AG08395 (cell line): ENCODE data around the gene CACNB1.

Source experiments
- DNase-seq: peaks from one replicate; pipeline ENCODE4 v3.0.0; 2012; ENCODE audit warnings: mixed read lengths, low spot score

Gene CACNB1

DNA sequence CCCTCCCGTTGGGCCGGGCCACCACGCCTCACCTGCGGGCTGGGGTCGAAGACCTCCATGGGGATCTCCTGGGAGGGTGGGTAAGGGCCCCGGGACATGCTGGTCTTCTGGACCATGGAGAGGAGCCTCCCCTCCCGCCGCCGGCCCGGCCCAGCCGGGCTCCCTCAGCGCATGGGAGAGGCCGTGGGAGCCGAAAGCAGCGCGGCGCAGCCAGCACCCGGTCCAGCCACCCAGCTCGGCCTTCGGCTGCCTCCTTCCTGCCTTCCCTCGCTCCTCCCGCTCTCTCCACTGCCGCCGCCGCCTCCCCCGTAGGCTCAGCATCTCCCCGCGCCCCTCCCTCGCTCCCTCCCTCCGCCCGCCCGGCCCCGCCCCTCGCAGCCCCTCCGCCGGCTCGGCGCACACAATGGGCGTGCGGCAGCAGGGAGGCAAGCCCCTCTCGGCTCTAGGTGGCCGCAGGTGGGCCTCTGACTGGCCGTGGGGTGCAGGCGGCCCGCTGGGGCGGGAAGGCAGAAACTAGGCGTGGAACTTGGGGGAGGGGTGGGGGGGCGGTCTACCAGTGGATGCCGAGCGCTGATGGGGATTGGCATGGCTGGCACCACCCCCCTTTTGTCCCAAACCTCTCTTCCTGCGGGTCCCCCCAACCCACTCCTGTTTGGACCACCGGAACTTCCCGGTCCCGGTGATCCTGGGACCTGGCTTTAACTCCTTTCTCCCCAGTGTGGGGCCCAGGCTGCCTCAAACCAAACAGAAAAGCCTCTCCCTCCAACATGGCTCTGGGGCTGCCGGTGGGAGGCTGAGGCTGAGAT lies at the start of gene CACNB1:
TSS of gene CACNB1 (minus strand) at position 290 of the 806 bp plus-strand sequence. CDS start at position 116, 174 bp downstream.
- peak; percentile 85 for DNase-seq

DNA sequence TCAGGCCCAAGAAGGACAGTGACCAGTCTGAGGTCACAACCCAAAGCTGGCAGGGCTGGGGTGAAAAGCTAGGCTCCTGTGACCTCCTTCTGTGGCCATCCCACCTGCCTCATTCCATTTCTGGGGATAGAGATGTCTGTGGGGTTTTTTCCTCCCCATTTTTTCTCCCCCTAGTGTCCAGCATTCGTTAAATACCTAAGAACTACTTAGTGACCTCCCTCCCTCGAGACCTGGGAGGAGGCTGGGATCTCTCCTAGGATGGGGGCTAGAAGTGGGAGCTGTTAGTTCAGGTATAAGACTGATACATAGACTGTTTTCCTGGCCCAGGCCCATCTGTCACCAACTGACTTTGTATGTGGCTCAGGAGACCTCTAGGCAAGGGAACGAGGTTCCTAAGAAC lies 48.8 kb upstream of the CACNB1 start:
- no peak for DNase-seq

DNA sequence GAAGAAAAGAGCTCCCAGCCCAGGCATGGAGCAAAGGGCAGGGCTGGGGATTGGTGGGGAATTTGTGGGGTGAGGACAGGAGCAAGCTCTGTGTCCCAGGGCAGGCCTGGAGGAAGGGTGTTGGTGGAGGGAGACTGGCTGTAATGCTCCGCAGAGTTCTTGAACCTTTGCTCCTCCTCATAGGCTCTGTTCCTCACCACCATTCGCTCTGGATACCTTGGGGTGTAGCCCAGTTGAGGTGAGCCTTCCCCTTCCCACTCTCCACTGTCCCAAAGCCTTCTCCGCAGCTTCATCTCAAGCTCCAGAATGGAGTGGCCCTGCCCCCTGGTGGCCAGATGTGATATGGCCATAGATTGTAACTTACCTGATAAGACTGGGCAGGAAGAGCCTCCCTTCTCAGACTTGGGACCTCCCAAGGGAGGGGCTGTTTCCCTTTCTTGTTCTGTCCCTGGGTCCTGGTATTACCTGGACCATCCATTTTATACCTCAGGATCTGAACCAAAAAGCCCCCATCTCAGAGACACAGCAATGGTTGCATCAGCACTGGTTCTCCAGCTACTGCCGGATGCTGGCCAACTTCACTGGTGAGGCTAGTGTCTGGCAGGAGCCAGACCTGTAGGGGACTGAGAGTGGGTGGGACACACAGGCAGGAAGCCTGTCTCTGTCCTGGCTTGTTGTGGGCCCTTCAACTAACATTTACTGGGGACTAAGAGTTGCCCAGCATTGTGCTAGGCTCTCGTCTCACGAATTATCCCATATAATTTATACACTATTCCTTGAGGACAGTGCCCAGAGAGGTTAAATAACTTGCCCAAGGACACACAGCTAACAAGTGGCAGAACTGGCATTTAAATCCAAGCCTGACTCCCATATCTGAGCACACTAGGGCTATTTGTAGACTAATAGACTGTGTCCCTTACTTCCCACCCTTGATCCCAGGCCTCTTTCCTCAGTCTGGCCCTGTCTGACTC lies 47.4 kb upstream of the CACNB1 start:
- peak; percentile 82 for DNase-seq

DNA sequence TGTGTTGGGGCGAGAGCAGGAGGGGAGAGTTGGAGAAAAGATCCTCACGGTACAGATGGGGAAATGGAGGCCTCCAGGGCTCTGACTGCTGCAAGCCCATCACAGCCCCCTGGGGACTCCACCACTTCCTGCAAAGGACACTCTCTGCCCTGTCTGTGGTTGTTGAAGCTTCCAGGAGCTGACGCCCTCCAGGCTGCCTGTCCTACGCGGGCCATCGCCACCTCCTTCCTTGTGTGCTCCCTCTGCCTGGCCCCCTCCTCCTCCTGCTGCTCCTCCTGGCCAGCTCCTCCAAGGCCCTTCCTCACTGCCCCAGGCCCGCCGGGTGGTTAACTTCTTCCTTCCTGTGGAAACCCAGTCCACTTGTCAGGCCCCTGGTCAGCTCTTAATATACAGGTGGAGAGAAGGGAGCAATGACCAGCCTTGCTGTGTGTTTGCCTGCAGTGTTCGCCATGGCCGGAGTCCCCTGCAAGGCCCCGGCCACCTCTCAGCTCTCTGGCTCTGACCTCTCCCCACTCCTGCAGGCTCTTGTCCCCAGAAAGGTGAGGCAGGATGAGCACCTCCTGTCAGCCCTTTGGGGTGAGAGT lies 46.6 kb upstream of the CACNB1 start:
- DNase-seq, result peak; percentile 15

DNA sequence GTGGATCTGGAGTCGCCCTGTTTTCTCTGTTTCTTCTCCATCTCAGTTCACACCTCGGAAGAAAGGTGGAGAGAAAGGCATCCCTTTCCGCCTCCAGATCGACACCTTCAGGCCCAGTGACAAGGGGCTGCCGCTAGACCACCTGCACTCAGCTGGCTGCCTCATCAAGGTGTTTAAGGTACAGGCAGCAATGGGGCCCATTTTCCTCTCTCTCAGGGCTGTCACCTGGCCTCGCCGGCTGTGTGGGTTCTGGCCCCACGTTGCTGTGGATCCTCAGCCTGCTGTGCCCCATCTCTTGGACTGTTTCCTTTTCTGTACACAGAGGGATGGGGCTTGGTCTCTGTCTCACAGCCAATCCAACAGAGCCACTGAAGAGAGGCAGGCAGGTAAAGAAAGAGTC lies 45.7 kb upstream of the CACNB1 start:
- DNase-seq, result no peak

DNA sequence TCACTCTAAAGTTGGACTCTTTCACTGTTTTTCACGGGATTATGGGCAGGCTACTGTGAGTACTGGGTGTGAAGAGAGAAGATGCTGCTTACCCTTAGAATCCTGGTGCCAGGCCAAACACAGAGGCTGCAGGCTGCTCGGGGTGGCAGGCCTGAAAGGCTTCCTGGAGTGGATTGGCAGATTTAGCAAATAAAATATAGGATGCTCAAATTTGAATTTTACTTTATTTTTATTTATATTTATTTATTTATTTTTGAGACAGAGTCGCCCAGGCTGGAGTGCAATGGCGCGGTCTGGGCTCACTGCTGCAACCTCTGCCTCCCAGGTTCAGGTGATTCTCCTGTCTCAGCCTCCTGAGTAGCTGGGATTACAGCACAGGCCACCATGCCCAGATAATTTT lies 43.2 kb upstream of the CACNB1 start:
- DNase-seq, result no peak

DNA sequence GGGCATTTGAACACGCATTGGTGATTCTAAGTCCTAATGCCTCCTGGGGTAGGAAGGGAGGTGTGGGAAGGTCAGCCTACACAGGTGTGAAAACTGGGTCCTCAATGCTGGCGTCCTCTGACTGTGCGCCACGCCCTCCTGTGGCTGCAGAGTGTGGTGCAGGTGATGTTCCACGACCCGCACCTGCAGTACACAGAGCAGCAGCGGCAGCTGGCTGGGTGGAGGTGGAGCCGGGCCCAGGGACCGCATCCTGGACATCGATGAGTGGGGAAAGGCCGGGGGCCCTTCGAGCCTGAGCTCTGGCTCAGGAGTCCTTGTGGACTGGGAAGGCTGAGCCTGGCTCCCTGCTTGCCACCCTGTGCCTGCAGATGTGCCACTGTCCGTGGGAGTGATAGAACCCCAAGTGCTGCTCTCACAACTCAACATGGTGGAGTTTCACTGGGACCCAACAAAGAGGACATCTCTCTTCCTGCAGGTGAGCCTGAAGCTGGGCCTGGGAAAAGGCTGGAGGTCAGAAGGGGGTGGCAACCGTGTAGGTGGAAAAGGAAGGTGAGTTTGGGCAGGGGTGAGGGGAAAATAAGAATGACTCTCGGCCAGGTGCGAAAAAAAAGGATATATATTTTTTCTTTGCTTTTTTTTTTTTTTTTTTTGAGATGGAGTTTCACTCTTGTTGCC lies 42.3 kb upstream of the CACNB1 start:
- DNase-seq, result no peak

DNA sequence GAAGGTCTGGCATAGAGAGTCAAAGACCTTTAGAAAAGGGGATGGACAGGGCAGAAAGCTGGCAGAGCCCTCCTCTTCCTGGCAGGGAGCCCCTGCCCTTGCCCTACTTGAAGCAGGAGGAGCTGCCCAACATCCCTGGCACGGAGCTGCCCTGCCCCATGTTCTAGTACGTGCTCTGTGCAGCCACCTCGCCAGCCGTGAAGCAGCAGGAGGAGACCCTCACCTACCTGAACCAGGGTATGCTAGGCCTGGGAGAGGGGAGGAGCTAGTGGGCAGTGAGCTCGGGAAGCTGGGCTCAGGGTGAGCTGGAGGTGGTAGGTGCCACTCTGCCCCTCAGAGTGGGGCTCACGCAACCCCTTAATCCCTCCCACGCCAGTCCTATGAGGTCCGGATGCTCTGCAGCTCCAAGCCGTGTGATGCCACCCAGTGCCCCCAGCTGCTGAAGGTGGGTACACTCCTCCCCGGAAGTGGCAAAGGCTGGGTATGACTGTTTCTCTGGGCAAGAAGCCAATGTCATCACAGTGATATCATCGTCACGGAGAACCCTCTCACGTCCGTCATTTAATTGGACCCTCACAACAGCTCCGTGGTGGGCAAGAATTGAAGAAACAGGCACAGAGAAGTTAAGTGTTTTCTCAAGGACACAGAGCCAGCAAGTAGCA lies 41.0 kb upstream of the CACNB1 start:
- peak; percentile 43 for DNase-seq

DNA sequence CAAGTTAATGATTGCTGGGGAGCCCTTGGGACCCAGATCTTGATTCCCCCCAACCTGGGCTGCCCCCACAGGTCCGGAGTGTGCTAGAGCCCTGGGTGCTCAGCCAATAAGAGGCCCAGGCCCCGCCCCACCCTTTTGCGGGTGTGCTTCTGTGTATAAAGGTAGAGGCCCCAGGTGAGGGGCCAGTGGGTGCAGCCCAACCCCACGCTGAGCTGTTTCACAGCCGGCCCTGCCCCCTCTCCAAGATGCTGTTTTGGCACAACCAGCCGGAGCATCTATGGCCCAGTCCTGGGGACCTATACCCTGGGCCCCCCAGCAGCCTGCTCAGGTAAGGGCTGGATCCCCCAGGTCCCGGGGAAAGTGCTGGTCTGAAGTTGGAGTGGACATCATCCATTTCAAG lies 40.1 kb upstream of the CACNB1 start:
- DNase-seq, result no peak

DNA sequence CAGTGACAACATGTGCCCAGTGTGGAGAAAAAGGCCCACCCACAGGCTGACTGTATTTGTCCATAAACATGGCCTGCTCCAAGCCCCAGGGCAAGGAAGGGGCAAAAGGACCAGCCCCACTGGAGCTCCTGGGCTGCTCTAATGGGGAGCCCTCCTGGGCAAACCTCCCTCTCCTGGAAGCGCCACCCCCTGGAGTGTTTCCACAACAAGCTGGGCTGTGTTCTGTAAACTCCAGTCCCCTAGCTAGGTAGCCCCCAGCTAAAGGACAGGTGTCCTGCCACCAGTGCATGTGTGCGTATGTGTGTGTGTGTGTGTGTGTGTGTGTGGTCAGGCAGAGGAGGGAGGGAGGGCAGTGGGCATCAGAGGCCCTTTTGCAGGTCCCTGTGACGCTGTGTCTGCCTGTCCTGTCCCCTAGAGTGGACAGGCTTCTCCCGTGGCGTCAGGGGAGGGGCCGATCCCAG lies 39.5 kb upstream of the CACNB1 start:
- no peak for DNase-seq

DNA sequence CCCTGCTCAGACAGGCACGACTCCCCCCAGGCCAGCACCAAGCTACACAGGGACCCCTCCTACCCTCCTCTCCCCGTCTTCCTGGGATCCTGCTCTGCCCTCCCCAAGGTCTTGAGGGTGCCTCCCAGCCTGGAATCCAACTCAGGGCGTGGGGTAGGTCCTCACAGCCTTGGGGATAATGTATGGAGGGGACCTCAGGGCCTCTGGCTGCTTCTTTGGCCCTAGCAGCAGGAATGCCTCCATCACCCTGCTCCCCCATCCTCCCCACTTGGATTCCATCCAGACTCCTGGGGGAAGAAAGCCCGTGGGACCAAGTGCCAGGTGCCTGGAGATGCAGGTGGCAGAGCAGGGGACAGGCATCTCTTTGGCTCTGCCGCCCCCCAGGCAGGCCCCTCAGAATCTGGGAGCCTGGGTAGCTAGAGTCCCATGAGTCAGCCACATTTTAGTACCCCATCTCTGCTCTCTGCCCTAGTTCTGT lies 39.0 kb upstream of the CACNB1 start:
- DNase-seq, result no peak

DNA sequence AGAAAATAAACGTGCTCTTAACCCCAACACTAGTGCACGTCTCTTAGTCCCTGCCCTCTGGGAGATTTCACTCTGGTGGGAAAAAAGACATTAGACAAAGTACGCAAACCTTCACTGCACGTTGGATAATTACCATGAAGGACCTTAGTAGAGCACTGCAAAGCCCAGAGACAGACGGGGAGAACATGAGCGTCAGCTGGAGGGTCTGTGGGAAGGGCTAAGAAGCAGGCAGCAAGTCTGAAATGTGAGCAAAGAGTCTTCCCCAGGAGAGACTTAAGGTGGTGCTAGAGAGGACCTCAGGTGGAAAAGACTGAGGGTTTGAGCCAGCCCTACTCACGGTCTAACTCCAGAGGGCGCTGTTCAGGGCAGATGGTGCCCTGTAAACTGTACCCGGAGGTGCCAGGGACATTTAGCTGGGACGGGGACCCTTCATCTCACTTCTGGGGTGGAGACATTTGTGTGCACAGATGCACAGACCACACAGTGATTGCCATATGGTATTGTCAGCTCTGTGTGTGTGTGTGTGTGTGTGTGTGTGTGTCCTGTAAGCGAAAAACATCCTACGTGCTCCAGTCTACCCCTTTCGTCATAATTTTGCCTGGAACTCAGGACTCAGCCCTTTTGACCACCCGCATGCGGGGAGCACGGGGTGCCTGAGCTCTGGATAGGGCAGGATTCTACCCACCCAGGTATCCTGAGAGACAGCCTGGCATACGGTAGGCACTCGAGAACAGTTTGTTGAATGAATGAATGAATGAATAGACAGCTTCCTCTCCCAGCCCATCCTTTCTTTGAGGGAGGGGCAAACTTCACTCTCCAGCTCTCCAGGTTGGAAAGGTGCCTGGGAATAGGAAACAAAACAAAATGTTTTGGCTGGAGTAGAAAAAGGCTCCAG lies 38.3 kb upstream of the CACNB1 start:
- peak; percentile 62 for DNase-seq

DNA sequence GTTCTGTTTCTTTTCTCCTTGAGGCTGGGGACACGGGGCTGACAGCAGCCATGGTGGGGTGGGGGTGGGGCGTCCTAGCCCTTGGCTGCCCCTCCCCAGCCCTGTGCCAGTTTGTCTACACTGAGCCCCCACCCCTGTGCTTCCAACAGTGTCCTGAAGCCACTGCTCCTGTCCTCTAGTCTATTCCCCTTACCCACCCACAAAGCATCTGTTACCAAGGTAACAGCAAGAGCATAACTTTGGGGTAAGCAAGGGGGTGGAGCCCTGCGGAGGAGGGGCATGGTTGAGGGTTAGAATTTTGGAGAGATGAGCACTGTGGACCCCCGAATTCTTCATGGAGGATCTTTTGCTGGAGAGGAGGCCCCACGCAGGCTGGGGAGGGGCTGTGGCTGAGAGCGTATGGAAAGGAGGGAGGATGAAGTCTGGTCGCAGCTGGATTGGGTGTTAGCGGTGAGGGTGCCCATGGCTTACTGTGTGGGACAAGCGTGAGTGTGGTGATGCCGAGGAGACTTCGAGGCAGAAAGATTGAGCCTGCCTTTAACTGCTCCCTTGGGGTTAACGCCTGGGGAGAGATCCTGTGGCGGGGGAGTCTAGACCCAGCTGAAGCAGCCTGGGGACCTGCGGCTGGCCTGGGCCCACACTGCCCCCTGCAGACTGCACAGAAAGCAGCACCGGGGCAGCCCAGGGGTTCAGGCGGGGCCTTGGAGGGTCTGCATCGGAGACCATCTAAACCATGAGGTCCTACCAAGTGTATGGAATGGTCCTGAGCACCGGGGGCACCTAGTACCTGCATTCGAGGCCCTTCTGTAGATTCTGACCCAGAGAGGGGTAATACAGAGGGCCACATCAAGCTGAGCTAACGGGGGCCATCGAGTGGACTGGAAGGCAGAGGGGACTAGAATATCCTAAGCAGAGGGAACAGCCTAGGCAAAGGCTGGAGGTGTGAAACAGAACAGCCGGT lies 34.4 kb upstream of the CACNB1 start:
- DNase-seq, result peak; percentile 77

DNA sequence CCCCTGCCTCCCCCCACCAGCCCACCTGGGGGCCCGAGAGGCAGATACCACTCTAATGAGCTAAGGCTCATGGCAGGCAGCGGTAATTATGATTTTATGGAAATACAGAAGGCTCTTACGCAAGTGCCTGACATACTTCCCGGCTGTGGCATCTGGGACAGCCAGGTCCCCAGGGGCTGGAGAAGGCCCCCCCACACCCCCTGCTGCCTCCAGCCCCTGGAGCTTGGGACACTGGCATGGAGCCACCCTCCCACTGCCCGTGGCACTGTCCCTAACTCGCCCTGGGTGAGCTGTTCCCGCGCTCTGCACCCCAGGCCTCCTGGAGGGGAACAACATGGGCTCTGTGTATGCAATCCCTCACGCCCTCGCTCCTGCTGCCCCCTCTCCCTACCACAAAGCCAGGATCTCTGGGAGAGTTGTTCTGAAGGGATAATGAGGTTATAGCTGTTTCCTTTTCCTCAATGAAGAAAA lies 33.7 kb upstream of the CACNB1 start:
- no peak for DNase-seq

DNA sequence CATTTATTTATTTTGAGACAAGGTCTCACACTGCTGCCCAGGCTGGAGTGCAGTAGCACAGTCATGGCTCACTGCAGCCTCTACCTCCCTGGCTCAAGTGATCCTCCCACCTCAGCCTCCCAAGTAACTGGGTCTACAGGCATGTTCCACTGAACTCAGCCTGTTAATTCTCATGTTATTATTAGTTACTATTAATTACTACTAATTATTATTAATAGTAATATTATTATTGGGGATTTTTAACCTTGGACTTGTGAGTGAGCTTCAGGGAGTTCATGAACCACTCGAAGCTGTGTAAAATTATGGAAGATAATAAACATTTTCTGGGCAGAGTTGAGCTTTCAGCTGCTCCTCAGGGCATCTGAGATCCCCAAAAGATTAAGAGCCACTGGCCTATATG lies 32.9 kb upstream of the CACNB1 start:
- DNase-seq, result no peak

DNA sequence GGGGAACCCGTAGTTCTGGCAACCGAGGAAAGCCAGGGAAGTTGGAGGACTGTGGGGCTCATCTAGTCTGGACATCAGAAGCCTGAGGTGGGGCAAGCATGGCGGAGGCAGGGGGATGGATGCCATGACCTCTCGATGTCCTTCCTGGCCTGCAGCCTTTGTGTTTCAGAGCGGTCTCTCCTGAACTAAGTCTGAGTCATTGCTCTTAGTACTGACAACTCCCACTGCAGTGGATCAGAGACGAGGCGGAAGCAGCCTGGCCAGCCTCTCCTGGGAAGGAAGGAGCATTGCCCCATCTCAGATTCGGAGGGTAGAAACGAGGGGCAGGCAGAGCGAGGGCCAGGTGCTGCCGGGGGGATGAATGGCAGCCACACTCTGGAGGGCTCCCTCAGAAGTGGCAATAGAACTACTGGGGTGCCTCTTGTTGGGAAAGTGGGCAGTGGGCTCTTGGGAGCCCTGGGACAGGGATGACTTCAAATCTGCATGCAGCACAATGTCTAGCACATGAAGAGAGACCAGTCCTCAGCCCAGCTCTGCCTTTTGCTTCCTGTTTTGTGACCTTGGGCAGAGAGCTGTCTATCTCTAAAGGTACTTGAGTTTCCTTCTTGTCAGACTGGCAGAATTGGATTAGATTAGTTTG lies 31.9 kb upstream of the CACNB1 start:
- peak; percentile 74 for DNase-seq

DNA sequence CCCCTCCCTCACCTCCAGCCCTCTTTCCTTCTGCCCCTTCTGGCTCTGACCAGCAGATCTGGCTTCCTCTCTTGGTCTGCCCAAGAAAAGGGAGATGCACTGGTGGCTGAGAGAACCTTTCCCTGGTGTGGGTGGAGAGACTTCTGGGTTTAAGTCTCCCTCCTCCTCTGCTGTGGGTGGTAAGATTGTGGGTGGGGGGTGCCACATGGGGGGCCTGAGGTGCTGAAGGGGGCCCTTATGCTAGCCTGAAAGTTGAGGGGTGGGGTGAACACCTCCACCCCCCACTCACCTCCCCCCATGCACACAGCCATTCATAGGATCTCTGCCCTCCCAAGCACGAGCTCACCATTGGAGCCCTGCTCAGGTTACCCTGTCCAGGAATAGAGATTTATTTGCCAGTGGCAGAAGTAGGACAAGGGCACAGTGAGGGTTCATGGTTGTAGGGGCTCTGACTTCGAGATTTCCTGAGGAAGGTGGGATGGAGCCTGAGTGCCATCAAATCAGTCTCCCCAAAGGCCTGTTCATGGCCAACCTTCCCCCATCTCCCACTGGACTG lies 30.0 kb upstream of the CACNB1 start:
- no peak for DNase-seq
